Kidney (tissue), 14 donors: ENCODE data around the gene PRKACA. TPM values are rescaled to one million over a fixed set of nuclear protein-coding genes. Genes with fewer than 3 reads are reported as not detected.

Experiments used
- DNase-seq, 5 donors: peaks; one replicate each; pipeline ENCODE4 v3.0.0-alpha.2; 2013 to 2020
- FAIRE-seq: peaks from 2 replicates; lab custom pipeline; 2012; peaks lifted over from hg19 to GRCh38; lab: Jason Lieb, UNC
- H3K27ac ChIP-seq, 2 donors: one replicate each; pipeline ENCODE4 v1.7.0; 2013; ENCODE audit warnings: low read depth in 2 of 2, low read length in 2 of 2, inconsistent platforms in 1 of 2
- H3K27me3 ChIP-seq: one replicate; pipeline ENCODE4 v1.7.1; 2013; ENCODE audit warnings: low read length, inconsistent platforms; ENCODE audit not compliant: control insufficient read depth, insufficient read depth
- H3K36me3 ChIP-seq, 3 donors: one replicate each; pipeline versions ENCODE4 v1.7.0 to v1.7.1; 2013; ENCODE audit warnings: low read length in 3 of 3, control low read depth in 1 of 3, inconsistent platforms in 1 of 3; ENCODE audit not compliant: insufficient read depth in 3 of 3, control insufficient read depth in 2 of 3
- H3K4me1 ChIP-seq, 3 donors: one replicate each; pipeline versions ENCODE4 v1.7.0 to v1.7.1; 2013; ENCODE audit warnings: low read length in 3 of 3, inconsistent platforms in 1 of 3, low read depth in 1 of 3; ENCODE audit not compliant: control insufficient read depth in 2 of 3, insufficient read depth in 2 of 3
- H3K4me3 ChIP-seq, 3 donors: one replicate each; pipeline versions ENCODE4 v1.7.0 to v1.8.1; 2013; ENCODE audit warnings: low read length in 3 of 3, control low read depth in 1 of 3, inconsistent platforms in 1 of 3
- H3K9ac ChIP-seq, 3 donors: one replicate each; pipeline versions ENCODE4 v1.7.0 to v1.7.1; 2013; ENCODE audit warnings: low read length in 3 of 3, control low read depth in 1 of 3, inconsistent platforms in 1 of 3
- H3K9me3 ChIP-seq, 3 donors: one replicate each; pipeline versions ENCODE4 v1.7.0 to v1.7.1; 2013; ENCODE audit warnings: low read length in 3 of 3, control low read depth in 1 of 3, inconsistent platforms in 1 of 3; ENCODE audit not compliant: control insufficient read depth in 2 of 3, insufficient read depth in 1 of 3
- intact Hi-C: fragments of 100-400 bp; cut with DNase I; formaldehyde crosslinking; loops from one replicate; pipeline ENCODE4 v1.11.1; 2022
- polyA plus RNA-seq: library from polyadenylated mRNA; stranded (reverse); fragments of 350-450 nt; fragmentation: Illumina TruSeq; extraction: RNeasy Lipid Tissue Mini Kit (QIAGEN cat#74804); gene quantifications from one replicate; pipeline ENCODE4 v1.2.3, GENCODE V29; 2014; ENCODE audit warnings: low read depth, low replicate concordance; ENCODE audit not compliant: insufficient read depth
- total RNA-seq: library from RNA; stranded (reverse); fragmentation: NEBNext Ultra II Directional; extraction: Animal tissue kit (Norgen Biotek cat#: 25700); gene quantifications from one replicate; pipeline ENCODE4 v1.2.1, GENCODE V29; 2021
- TF ChIP-seq, protein P1 (sequence below): IDR thresholded peaks from 3 replicates; pipeline ENCODE4 v1.5.1; 2012; ENCODE audit warnings: mild to moderate bottlenecking, moderate library complexity, borderline replicate concordance; ENCODE audit not compliant: insufficient read depth; ENCODE audit errors: extremely low read depth
- donor health status: control.
- donor health status: control.
- donor health status: control.
- donor health status: control.
- donor health status: control.
- donor health status: DM: yes; HTN: yes; CAD: no.
- donor health status: Normal renal cell carcinoma (clear cell type).

PRKACA gene
- total and polyA plus RNA-seq, 2 donors from 2014 or later = 51.4 to 92.3 TPM

DNA sequence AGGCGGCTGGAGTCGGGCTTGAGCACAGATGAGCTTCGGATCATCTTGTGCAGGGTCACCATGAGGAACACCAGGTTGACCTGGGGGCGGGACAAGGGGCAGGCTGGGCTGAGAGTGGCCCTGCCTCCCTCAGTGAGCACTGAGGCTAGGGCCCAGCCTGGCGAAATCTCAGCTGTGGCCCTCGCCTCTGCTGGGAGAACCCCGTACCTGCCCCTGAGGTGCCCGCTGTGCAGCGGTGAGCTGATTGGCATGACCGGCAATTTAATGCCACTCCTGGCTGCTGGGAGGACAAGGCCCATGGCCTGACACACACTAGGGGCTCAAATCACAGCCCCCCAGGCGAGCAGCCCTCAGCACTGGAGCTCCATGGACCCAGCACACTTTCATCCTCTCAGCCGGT, 38.6 kb upstream of the PRKACA start:
- no peak for DNase-seq
- Histone ChIP-seq H3K9ac (no peak overlapping the region), H3K27me3 (no peaks in the 10 kb centered on the region), H3K4me1 (no peaks in the 10 kb centered on the region), H3K4me3 (no peak overlapping the region), H3K9me3 (no peaks in the 10 kb centered on the region), H3K36me3 (peaks cover 0 to 2% (median 0%) of the 10 kb centered on the region in 3 donors), H3K27ac (no peak overlapping the region)
- no peak for FAIRE-seq
- TF ChIP-seq, protein P1, sequence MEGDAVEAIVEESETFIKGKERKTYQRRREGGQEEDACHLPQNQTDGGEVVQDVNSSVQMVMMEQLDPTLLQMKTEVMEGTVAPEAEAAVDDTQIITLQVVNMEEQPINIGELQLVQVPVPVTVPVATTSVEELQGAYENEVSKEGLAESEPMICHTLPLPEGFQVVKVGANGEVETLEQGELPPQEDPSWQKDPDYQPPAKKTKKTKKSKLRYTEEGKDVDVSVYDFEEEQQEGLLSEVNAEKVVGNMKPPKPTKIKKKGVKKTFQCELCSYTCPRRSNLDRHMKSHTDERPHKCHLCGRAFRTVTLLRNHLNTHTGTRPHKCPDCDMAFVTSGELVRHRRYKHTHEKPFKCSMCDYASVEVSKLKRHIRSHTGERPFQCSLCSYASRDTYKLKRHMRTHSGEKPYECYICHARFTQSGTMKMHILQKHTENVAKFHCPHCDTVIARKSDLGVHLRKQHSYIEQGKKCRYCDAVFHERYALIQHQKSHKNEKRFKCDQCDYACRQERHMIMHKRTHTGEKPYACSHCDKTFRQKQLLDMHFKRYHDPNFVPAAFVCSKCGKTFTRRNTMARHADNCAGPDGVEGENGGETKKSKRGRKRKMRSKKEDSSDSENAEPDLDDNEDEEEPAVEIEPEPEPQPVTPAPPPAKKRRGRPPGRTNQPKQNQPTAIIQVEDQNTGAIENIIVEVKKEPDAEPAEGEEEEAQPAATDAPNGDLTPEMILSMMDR = no peak
- intact Hi-C loops = no loop called here

DNA sequence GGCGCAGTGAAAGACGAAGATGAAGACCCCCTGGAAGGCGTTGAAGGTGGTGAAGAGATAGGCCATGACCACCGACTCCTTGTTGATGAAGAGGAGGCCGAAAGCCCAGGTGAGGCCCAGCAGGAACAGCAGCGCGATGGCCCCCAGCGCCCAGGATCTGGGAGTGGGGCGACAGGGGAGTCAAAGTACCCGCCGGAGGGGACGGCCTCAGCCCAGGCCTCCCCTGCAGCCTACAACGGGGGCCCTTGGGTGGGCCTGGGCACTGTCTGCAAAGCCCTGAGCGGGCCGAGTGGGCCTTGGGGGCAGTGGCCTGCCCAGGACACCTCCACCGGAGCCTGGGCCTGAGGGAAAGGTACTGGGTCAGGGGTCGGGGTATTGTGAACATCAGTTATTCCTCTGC, 37.8 kb upstream of the PRKACA start:
- H3K4me1 ChIP-seq = peaks cover 0 to 2% (median 0%) of the 10 kb centered on the region in 3 donors
- H3K9me3 ChIP-seq = no peaks in the 10 kb centered on the region
- intact Hi-C loops = no loop called here
- DNase-seq (no peak), FAIRE-seq (no peak)
- H3K4me3 ChIP-seq = no peak overlapping the region
- H3K36me3 ChIP-seq = peaks cover 0 to 2% (median 0%) of the 10 kb centered on the region in 3 donors
- no peaks in the 10 kb centered on the region for H3K27me3 ChIP-seq
- no peak overlapping the region for H3K27ac ChIP-seq
- TF ChIP-seq, protein P1 = no peak
- H3K9ac ChIP-seq = no peak overlapping the region

DNA sequence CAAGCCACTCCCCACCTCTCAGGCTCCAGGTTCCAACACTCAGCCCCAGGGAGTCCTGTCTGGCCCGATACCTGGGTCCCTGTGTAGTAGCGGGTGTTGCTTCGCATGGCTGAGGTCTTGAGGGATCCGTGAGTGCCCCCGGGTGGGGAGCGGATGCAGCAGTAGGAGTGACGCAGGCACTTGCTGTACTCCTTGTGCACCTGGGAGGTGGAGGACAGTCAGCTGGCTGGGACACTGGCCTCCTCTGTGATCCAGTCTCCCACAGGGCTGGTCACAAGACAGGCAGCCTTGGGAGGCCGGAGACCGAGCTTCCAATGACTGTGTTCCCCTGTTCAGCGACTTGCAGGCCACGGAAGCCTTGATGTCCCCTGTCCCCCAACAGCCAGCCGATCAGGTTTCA, 35.2 kb upstream of the PRKACA start:
- FAIRE-seq (no peak), DNase-seq (no peak)
- no peak overlapping the region for H3K4me3 ChIP-seq
- no peak overlapping the region for H3K9ac ChIP-seq
- TF ChIP-seq, protein P1 = no peak
- H3K27me3 ChIP-seq = no peaks in the 10 kb centered on the region
- H3K27ac ChIP-seq = no peak overlapping the region
- intact Hi-C loops = no loop called here
- H3K36me3 ChIP-seq = peaks cover 0 to 2% (median 0%) of the 10 kb centered on the region in 3 donors
- H3K4me1 ChIP-seq = peaks cover 0 to 14% (median 0%) of the 10 kb centered on the region in 3 donors
- no peaks in the 10 kb centered on the region for H3K9me3 ChIP-seq
